Neural cell (in vitro differentiated cells): ENCODE measurements around the gene PERM1. TPM values are rescaled to one million over a fixed set of nuclear protein-coding genes. Genes with fewer than 3 reads are reported as not detected.

Source experiments
- H2AFZ ChIP-seq: fragments of 200-600, 300-800 bp; sonication (generic), shearing (Covaris generic); 2 replicates; pipeline ENCODE4 v1.6.0; 2014; ENCODE audit warnings: low read depth, mild to moderate bottlenecking, antibody characterized with exemption, low read length, moderate library complexity
- H3F3A ChIP-seq: fragments of 200-600 bp; shearing (Covaris generic); 2 replicates; pipeline ENCODE4 v1.6.1; 2016; ENCODE audit warnings: mild to moderate bottlenecking, moderate library complexity, mixed read lengths, antibody characterized with exemption, low read length; ENCODE audit not compliant: insufficient read depth, poor library complexity, severe bottlenecking
- H3K27ac ChIP-seq: fragments of 200-600, 300-800 bp; sonication (generic), shearing (Covaris generic); 2 replicates; pipeline ENCODE4 v1.5.1; 2014; ENCODE audit warnings: mild to moderate bottlenecking, low read length, moderate library complexity
- H3K27me3 ChIP-seq: fragments of 300-800, 200-600 bp; sonication (generic), shearing (Covaris generic); 2 replicates; pipeline ENCODE4 v1.6.0; 2014; ENCODE audit warnings: mild to moderate bottlenecking, low read depth, low read length, moderate library complexity; ENCODE audit not compliant: insufficient read depth
- H3K36me3 ChIP-seq: fragments of 300-800, 200-600 bp; sonication (generic), shearing (Covaris generic); 2 replicates; pipeline ENCODE4 v1.5.1; 2014; ENCODE audit warnings: mild to moderate bottlenecking, antibody characterized with exemption, low read length, moderate library complexity; ENCODE audit not compliant: insufficient read depth
- H3K4me2 ChIP-seq: fragments of 300-800, 200-600 bp; sonication (generic), shearing (Covaris generic); 2 replicates; pipeline ENCODE4 v1.6.0; 2014; ENCODE audit warnings: mild to moderate bottlenecking, low read length
- H3K4me3 ChIP-seq: fragments of 300-800, 200-600 bp; sonication (generic), shearing (Covaris generic); 2 replicates; pipeline ENCODE4 v1.5.1; 2014; ENCODE audit warnings: mild to moderate bottlenecking, low read length, moderate library complexity
- H3K79me2 ChIP-seq: fragments of 200-600 bp; shearing (Covaris generic); replicated peaks from 2 replicates; pipeline ENCODE4 v1.6.0; 2014; ENCODE audit warnings: mild to moderate bottlenecking, low read length, moderate library complexity; ENCODE audit not compliant: insufficient read depth
- H3K9ac ChIP-seq: fragments of 300-800, 200-600 bp; sonication (generic), shearing (Covaris generic); 2 replicates; pipeline ENCODE4 v1.6.1; 2016; ENCODE audit warnings: mild to moderate bottlenecking, low read length, mixed read lengths
- H3K9me2 ChIP-seq: fragments of 200-600 bp; shearing (Covaris generic); 2 replicates; pipeline ENCODE4 v1.6.1; 2016; ENCODE audit warnings: mild to moderate bottlenecking, low read length, mixed read lengths; ENCODE audit not compliant: insufficient read depth
- H3K9me3 ChIP-seq: fragments of 200-600, 300-800 bp; sonication (generic), shearing (Covaris generic); 2 replicates; pipeline ENCODE4 v1.6.1; 2016; ENCODE audit warnings: mild to moderate bottlenecking, mixed run types, low read length, moderate library complexity, mixed read lengths
- H4K20me1 ChIP-seq: fragments of 200-600 bp; shearing (Covaris generic); 2 replicates; pipeline ENCODE4 v1.6.1; 2016; ENCODE audit warnings: mild to moderate bottlenecking, mixed run types; ENCODE audit not compliant: insufficient read depth
- EP300 ChIP-seq: fragments of 450-650 bp; conservative IDR thresholded peaks from 2 replicates; pipeline ENCODE4 v1.6.1; 2014; ENCODE audit warnings: antibody characterized with exemption, mild to moderate bottlenecking, moderate library complexity; ENCODE audit not compliant: poor library complexity, severe bottlenecking
- EZH2 ChIP-seq: fragments of 200-600, 300-800 bp; shearing (Covaris generic), sonication (generic); IDR thresholded peaks from 2 replicates; pipeline ENCODE4 v1.6.1; 2014; ENCODE audit warnings: antibody characterized with exemption, low read length, borderline replicate concordance, mild to moderate bottlenecking; ENCODE audit not compliant: insufficient read depth, poor library complexity, severe bottlenecking
- MXI1 ChIP-seq: fragments of 450-650 bp; conservative IDR thresholded peaks from 2 replicates; pipeline ENCODE4 v1.6.1; 2014; ENCODE audit warnings: antibody characterized with exemption, mild to moderate bottlenecking; ENCODE audit not compliant: poor library complexity, severe bottlenecking
- POLR2AphosphoS5 ChIP-seq: IDR thresholded peaks from 2 replicates; pipeline ENCODE4 v1.6.1; 2012
- RAD21 ChIP-seq: fragments of 450-650 bp; conservative IDR thresholded peaks from 2 replicates; pipeline ENCODE4 v1.6.1; 2014; ENCODE audit warnings: antibody characterized with exemption, mild to moderate bottlenecking, moderate library complexity
- REST ChIP-seq: IDR thresholded peaks from 2 replicates; pipeline ENCODE4 v1.6.1; 2012; ENCODE audit warnings: borderline replicate concordance
- polyA plus RNA-seq: library from polyadenylated mRNA; depleted of rRNA; stranded (reverse); fragments of >200 nt; gene quantifications from 2 replicates; pipeline ENCODE4 v1.2.3, GENCODE V29; 2014
- small RNA-seq, 3 experiments: library from RNA; depleted of rRNA; stranded (forward); fragments of <200 nt; gene quantifications; one replicate each; pipeline ENCODE3, GENCODE V24; 2012

Gene PERM1
- polyA plus RNA-seq, 1 donor from 2014 or later, result not detected

GRCh38 chr1:927234-927633 is 54.7 kb downstream of the PERM1 start:
- H3K27ac ChIP-seq, result no peak overlapping the region
- H3K36me3 ChIP-seq, result no peaks in the 10 kb centered on the region
- no peak overlapping the region for H3K4me2 ChIP-seq
- no peaks in the 10 kb centered on the region for H3K9me2 ChIP-seq
- H3K9ac ChIP-seq, result no peak overlapping the region
- no peaks in the 10 kb centered on the region for H3K9me3 ChIP-seq
- H3K27me3 ChIP-seq, result peaks cover 65% of the 10 kb centered on the region
- no peaks in the 10 kb centered on the region for H3K79me2 ChIP-seq
- H2AFZ ChIP-seq, result no peak overlapping the region
- H3F3A ChIP-seq, result no peaks in the 10 kb centered on the region
- H3K4me3 ChIP-seq, result no peak overlapping the region
- no peaks in the 10 kb centered on the region for H4K20me1 ChIP-seq
- TF ChIP-seq REST, result no peak
- TF ChIP-seq RAD21, result no peak
- TF ChIP-seq MXI1, result no peak
- TF ChIP-seq EP300, result no peak

- H3K27ac ChIP-seq, result no peak overlapping the region
- H3K27me3 ChIP-seq, result peaks cover 72% of the 10 kb centered on the region
- TF ChIP-seq EP300 (no peak), MXI1 (no peak), EZH2 (peak; percentile 93), RAD21 (no peak), POLR2AphosphoS5 (no peak), REST (no peak)
- no peaks in the 10 kb centered on the region for H3F3A ChIP-seq
- peak overlapping the region; percentile 59 for H3K4me3 ChIP-seq
- no peaks in the 10 kb centered on the region for H4K20me1 ChIP-seq
- H3K9me3 ChIP-seq, result no peaks in the 10 kb centered on the region
- no peak overlapping the region for H3K9ac ChIP-seq
- H2AFZ ChIP-seq, result no peak overlapping the region
- H3K79me2 ChIP-seq, result no peaks in the 10 kb centered on the region
- H3K9me2 ChIP-seq, result no peaks in the 10 kb centered on the region
- H3K4me2 ChIP-seq, result no peak overlapping the region
- no peaks in the 10 kb centered on the region for H3K36me3 ChIP-seq
These were observed 56.1 kb downstream of the PERM1 start for GRCh38 chr1:925561-926421.

Small RNAs within 50 kb of the gene (small RNA-seq; reads per million reads assigned to genes)
- 0 reads per million in 3 experiments for gene AL645608.3

Other genes with a start within 250 kb of the PERM1 start
- 11.2 and 21.6 TPM in 2 replicates for gene SAMD11, start 58.2 kb downstream of the PERM1 start, polyA plus RNA-seq
- gene NOC2L, start 22.8 kb downstream of the PERM1 start, polyA plus RNA-seq, result 77.2 and 78.2 TPM in 2 replicates
- 52.3 and 64.2 TPM in 2 replicates for gene KLHL17, start 21.5 kb downstream of the PERM1 start, polyA plus RNA-seq
- 0.28 and 1.1 TPM in 2 replicates for gene PLEKHN1, start 15.6 kb downstream of the PERM1 start, polyA plus RNA-seq
- 196 and 204 TPM in 2 replicates for gene HES4, start 18.0 kb upstream of the PERM1 start, polyA plus RNA-seq
- gene ISG15, start 31.4 kb upstream of the PERM1 start, polyA plus RNA-seq, result 3.0 and 8.0 TPM in 2 replicates
- gene AGRN, start 38.0 kb upstream of the PERM1 start, polyA plus RNA-seq, result 104 and 106 TPM in 2 replicates
- gene RNF223, start 92.2 kb upstream of the PERM1 start, polyA plus RNA-seq, result not detected in 2 replicates
- gene C1orf159, start 134.0 kb upstream of the PERM1 start, polyA plus RNA-seq, result 31.5 and 52.6 TPM in 2 replicates
- not detected in 2 replicates for gene TTLL10, start 191.8 kb upstream of the PERM1 start, polyA plus RNA-seq
- gene TNFRSF18, start 224.5 kb upstream of the PERM1 start, polyA plus RNA-seq, result not detected in 2 replicates
- gene TNFRSF4, start 232.1 kb upstream of the PERM1 start, polyA plus RNA-seq, result 0.66 TPM in 1 of 2 replicates, not detected in the other
- 91.2 and 114 TPM in 2 replicates for gene SDF4, start 249.9 kb upstream of the PERM1 start, polyA plus RNA-seq